ENCODE results near the gene FRRS1.

FRRS1 gene

DNA sequence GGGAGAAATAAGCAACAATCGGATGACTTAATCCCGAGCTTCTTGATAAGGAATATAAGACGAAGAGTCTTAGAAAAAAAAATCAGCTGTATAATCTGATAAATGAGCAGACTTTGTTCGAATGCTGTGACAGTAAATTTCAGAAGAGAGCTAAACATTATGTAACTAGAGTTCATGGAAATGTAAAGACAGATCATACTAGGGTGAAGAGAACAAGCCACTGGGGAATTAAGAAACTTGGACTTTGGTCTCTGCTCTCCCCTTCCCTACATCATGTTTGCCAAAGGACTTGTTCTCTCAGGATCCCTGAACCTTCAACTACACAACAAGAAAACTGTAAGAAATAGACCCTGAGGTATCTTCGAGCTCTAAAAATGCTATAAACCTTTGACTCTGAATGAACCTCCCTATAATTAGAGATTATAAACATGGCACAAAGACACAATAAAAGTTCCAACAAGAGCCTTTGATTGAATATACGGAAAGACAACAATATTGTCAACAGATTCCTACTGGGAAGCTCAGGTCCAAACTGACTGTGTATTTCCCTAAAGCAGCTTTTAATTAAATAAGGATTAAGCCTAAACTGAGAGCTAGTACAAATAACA, 27.5 kb downstream of the FRRS1 start:
- Histone ChIP-seq H3K36me3 (replicated peaks) (no peaks in the 10 kb centered on the region), H3K27me3 (replicated peaks) (no peaks in the 10 kb centered on the region), H3K27ac (no peak overlapping the region), H3K4me3 (ENCODE audit: low read depth, low read length) (no peak overlapping the region)
- no peak for DNase-seq
- in situ Hi-C loops (cut with HindIII; ENCODE audit: low pct_ligation_motif_present, low sequenced_read_pairs), result no loop called here
- no peak for TF ChIP-seq CTCF (IDR thresholded peaks at IDR 0.05; ENCODE audit: low read depth, low read length, missing control alignments)

DNA sequence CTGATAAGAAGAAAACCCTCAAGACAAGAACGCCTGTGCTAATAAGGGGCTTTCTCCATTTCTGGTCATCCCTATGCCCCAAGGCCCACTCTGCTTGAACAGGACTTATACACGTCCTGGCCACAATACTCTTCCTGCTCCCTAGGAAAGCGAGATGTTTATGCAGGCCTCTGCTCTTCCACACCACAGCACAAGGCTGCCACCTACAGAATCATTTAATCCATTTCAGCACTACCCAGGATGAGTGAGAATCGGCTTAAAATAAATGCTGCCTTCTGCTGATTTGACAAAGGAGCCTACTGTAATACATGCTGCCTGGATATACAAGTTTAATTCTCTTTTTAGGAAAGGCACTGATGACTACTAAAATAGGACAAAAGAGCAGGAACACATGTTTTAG, 29.4 kb downstream of the FRRS1 start:
- no peak overlapping the region for H3K4me3 ChIP-seq (ENCODE audit: low read depth, low read length)
- DNase-seq, result peak; percentile 73
- in situ Hi-C loops (cut with HindIII; ENCODE audit: low pct_ligation_motif_present, low sequenced_read_pairs), result no loop called here
- peak; percentile 71 for TF ChIP-seq CTCF (IDR thresholded peaks at IDR 0.05; ENCODE audit: low read depth, low read length, missing control alignments)
- no peaks in the 10 kb centered on the region for H3K36me3 ChIP-seq (replicated peaks)
- H3K27ac ChIP-seq, result no peak overlapping the region
- H3K27me3 ChIP-seq (replicated peaks), result no peaks in the 10 kb centered on the region

DNA sequence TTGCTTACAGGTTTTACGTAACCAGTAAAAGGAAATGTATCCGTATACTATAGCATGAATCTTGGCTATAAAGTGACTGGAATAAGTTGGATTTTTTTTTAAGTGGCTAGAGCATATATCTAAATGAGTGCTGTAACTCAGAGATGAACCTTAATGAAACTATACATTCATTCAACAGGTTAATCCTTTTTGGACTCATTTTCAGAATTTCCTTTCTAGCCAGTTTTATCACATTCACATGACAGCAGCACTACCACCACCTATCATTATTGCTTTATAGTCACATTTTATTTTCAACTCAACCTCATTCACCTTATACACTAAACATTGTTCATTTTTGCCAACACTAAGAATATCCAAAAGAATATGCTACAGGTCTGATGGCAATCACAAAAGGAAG, 30.6 kb downstream of the FRRS1 start:
- no peak for TF ChIP-seq CTCF (IDR thresholded peaks at IDR 0.05; ENCODE audit: low read depth, low read length, missing control alignments)
- Histone ChIP-seq H3K36me3 (replicated peaks) (no peaks in the 10 kb centered on the region), H3K4me3 (ENCODE audit: low read depth, low read length) (no peak overlapping the region), H3K27me3 (replicated peaks) (no peaks in the 10 kb centered on the region), H3K27ac (no peak overlapping the region)
- DNase-seq, result no peak
- in situ Hi-C loops (cut with HindIII; ENCODE audit: low pct_ligation_motif_present, low sequenced_read_pairs), result no loop called here

GRCh38 chr1:99731384-99731783, 35.1 kb downstream of the FRRS1 start:
- in situ Hi-C loops (cut with HindIII; ENCODE audit: low pct_ligation_motif_present, low sequenced_read_pairs), result no loop called here
- DNase-seq, result no peak
- Histone ChIP-seq H3K27me3 (replicated peaks) (no peaks in the 10 kb centered on the region), H3K27ac (peak overlapping the region; percentile 9), H3K4me3 (ENCODE audit: low read depth, low read length) (no peak overlapping the region), H3K36me3 (replicated peaks) (no peaks in the 10 kb centered on the region)
- TF ChIP-seq CTCF (IDR thresholded peaks at IDR 0.05; ENCODE audit: low read depth, low read length, missing control alignments), result no peak

DNA sequence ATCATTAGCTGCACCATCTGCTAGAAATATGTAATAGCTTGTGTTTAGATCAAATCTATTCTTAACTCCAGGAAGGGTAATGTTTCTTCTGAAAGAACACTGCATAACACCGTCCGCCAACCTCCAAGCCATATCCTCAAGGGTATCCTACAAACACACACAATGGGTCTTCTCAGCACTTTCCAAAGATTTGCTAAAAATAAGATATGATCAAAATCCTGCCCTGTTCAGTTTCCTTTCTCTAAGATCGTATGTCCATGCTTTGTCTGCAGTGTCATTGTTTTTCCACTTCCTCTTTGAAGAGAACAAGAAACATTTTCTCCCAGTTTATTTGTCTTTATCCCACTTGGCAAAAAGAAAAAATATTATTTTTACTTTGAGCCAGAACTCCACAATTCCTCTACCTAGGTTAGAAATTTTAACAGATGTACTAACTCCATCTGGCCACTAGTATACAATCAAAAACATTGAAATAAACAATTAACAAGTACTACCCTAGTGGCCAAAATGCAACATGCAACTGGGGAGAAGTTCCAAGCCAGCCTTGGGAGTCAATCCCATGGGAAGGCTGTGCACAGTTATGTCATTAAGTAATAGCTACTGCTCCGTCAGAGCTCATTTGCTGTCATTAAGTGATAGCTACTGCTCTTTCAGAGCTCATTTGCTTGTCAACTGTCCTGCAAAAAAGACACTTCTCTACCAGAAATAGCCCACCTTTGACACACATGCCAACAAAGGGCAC, 37.8 kb downstream of the FRRS1 start:
- in situ Hi-C loops (cut with HindIII; ENCODE audit: low pct_ligation_motif_present, low sequenced_read_pairs), result no loop called here
- peak; percentile 51 for DNase-seq
- H3K27me3 ChIP-seq (replicated peaks), result no peaks in the 10 kb centered on the region
- peak; percentile 71 for TF ChIP-seq CTCF (IDR thresholded peaks at IDR 0.05; ENCODE audit: low read depth, low read length, missing control alignments)
- no peak overlapping the region for H3K4me3 ChIP-seq (ENCODE audit: low read depth, low read length)
- H3K36me3 ChIP-seq (replicated peaks), result no peaks in the 10 kb centered on the region
- peak overlapping the region; percentile 29 for H3K27ac ChIP-seq
